Occipital lobe (tissue), 2 donors: ENCODE data around the gene ATP6V1D. TPM values are rescaled to one million over a fixed set of nuclear protein-coding genes. Genes with fewer than 3 reads are reported as not detected.
A peak's percentile ranks its signal among the peaks of the same experiment; 100 is the strongest.
"Not testable (repeated sequence)": the region's sequence is repeated elsewhere in the genome, so short reads cannot be mapped to it uniquely, and the experiment has no call there.

ENCODE experiments used
- DNase-seq: peaks from one replicate; lab custom pipeline; 2025; lab: John Stamatoyannopoulos, UW
- total RNA-seq: library from RNA; depleted of rRNA; stranded (reverse); fragments of >200 nt; gene quantifications from one replicate; pipeline ENCODE4 v1.2.3, GENCODE V29; 2014

The ATP6V1D gene
- total RNA-seq, result 152 TPM

DNA sequence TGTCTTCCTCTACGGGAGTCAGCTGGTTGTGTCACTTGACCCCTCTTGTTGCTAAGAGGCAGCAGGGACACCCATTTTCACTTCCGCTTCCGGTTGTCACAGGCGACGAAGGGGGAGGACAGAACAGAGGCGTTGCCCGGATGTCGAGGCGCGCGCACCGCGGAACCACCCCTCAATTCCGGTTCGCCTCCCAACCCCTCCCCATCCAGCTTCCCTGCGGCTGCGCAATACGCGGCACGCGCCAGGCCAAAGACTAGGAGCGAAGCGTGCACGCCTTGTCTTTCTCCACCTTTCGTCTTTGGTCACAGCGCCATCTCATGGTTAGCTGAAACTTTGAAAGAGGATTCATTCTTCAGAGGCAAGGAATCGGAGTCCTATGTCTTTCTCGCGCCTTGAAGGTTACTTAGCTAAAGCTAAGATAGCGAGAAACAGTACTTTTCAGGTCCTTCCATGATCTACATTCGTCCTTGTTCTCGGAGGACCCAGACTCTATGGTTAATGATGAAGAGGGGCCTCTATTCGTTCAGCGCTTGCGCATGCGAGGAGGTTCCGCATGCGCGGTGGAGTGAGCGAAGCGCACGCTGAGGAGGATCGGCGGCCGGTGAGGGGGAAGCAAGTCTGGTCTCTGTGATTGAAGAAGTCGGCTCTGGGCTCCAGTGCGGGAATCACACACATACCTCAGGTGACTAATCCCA lies at the start of gene ATP6V1D, which contains the start of gene EIF2S1:
TSS of gene ATP6V1D (minus strand) at position 30 of the 695 bp plus-strand sequence. CDS start 106 bp downstream, outside the sequence.
TSS of gene EIF2S1 (plus strand) at position 554 of the 695 bp plus-strand sequence. CDS start 4,440 bp downstream, outside the sequence.
- DNase-seq, result peak; percentile 99

DNA sequence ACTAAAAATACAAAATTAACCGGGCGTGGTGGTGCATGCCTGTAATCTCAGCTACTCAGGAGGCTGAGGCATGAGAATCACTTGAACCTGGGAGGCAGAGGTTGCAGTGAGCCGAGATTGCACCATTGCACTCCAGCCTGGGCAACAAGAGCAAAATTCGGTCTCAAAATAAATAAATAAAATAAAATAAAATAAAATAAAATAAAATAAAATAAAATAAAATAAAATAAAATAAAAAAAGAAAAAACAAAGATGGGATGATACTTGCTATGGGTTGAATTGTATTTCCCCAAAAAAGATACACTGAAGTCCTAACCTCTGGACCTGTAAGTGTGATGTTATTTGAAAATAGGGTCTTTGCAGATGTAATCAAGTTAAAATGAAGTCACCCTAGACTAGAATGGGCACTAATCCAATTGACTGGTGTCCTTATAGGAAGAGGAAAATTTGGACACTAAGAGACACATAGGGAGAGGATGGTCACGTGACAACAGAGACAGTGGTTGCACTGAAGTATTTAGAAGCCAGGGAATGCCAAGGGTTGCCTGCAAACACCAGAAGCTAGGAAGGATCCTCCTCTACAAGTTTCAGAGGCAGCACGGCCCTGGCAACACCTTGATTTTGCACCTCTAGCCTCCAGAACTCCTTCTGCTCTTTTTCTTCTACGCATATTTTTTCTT lies 48.7 kb upstream of the ATP6V1D start:
- DNase-seq, result not testable (repeated sequence)

- DNase-seq, result no peak
These were observed 46.2 kb upstream of the ATP6V1D start for GRCh38 chr14:67405771-67406170.

GRCh38 chr14:67400434-67400833 lies 40.8 kb upstream of the ATP6V1D start:
- no peak for DNase-seq

- no peak for DNase-seq
These were observed 37.9 kb upstream of the ATP6V1D start for GRCh38 chr14:67397536-67397935.

- DNase-seq, result no peak
These were observed 36.9 kb upstream of the ATP6V1D start for GRCh38 chr14:67396381-67396970.

- no peak for DNase-seq
These were observed 36.2 kb upstream of the ATP6V1D start for GRCh38 chr14:67395876-67396189.

- no peak for DNase-seq
These were observed 35.7 kb upstream of the ATP6V1D start for GRCh38 chr14:67395086-67395875.

DNA sequence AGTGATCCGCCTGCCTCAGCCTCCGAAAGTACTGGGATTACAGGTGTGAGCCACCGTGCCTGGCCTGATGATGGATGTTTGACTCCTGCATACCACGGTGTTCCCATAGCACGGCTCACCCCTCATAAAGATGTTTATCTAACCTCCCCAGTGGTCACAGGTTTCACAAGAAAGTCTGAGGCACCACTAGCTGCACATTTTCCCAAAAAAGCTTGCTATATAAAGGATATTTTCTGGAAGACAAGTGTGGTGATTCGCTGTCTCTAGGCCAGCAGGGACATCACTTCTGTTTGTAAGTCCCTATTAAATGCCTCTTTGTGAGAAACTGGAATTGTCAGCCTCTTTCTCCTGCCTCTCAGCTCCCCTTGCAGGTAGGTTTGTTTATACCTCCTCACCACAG lies 34.1 kb upstream of the ATP6V1D start:
- DNase-seq, result no peak

DNA sequence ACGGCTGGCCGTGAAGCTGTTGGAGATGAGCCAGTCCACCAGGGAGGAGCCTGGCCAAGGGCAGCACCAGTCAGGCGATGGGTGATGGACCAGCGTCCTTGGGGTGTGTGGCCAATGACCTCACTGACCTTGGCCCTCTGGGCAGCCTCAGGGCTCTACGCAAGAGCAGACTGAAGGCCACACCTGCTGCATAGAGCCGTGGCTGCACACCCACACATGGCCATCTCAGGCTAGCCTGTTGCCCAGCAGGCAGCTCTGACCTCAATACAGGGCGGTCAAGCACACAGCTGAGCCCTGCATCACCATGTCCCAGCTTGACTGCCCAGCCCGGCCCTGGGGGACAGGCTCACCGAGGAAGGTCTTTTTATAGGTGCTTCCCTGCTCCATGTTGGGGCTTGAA lies 33.2 kb upstream of the ATP6V1D start:
- DNase-seq, result no peak

DNA sequence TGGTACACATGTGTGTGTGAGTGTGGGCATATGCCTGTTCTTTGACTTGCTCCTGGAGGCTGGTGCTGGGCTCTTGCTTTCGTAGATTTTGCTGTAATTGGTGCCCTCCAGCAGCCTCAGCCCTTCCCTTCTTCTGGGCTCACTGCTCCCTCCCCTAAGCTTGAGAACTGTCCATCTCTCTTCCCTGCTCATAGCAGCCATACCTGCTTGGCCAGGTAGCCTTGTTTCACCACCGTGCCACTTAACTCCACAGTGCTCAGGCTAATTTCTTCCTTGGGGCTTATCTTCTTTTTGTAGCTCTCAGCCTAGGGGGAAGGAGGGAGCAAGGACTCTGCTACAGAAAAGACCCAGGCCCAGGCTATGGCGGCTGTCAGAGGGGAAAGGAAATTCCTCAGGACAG lies 32.5 kb upstream of the ATP6V1D start:
- no peak for DNase-seq

- DNase-seq, result no peak
These were observed 31.7 kb upstream of the ATP6V1D start for GRCh38 chr14:67391268-67391667.

DNA sequence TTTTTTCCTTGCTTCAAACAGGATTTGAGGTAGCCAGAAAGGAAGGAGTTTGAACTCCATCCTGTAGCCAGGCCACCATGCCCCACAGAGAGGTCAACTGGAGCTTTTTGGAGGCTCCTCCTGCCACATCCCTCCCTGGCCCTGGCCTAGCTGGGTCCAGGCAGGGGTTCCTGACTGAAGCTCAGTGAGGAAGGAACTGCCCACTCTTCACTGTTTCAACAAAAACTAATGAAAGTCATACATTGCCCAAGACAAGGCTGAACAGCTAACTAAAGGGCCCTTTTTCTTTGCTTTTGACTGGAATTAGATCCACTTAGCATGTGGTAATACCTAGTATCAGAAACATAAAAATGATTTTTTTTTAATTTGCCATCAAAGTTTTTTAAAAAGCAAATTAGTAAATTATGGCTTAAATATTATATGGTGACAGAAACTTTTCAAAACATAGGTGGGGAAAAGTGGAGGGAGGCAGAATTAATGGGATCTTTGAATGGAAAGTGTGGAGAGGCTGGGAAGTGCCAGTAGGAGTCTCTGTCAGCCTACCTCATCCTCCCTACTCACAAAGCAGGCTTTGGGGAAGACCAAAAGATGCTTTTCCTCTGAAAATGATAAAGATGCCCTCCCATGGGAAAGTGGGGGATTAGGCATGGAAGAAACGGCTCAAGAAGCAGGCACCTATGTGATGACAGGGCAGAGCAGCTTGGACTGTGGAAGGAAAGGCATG lies 30.4 kb upstream of the ATP6V1D start:
- no peak for DNase-seq

DNA sequence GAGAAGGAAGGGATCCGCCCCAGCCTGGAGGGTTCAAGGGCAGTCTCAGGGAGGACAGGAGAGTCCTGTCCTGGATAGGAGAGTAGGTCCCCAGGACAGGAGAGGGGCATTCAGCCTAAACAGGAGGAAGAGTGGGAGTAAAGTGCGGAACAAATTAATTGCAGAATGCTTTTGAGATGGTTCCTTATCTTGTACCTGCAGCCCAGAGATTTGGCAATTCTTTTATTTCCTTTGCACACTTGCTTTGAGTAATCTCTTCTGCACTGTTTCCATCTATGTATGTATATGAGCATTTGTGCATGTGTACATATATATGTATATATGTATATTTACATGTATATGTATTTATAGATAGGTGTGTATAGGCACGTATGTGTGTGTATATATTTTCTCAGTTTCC lies 29.7 kb upstream of the ATP6V1D start:
- DNase-seq, result no peak

DNA sequence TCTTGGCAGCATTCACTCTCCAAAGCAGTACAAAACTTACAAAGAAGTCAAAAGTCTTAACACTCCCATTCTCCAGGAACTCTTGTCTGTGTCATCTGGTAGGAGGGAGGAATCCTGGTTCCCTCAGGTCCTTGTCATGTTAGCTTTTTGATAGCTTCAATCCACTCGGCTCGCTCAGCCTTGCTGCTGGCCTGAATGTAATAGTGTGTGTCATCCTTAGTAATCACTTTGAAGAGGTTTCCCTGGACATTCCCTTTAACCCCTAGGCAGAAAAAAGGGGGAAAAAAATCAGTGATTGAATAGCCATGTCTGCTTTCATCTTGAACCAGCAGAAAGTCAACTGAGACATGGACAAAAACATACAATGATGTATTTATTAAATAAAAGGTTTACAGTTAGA lies 27.6 kb upstream of the ATP6V1D start:
- DNase-seq, result no peak

DNA sequence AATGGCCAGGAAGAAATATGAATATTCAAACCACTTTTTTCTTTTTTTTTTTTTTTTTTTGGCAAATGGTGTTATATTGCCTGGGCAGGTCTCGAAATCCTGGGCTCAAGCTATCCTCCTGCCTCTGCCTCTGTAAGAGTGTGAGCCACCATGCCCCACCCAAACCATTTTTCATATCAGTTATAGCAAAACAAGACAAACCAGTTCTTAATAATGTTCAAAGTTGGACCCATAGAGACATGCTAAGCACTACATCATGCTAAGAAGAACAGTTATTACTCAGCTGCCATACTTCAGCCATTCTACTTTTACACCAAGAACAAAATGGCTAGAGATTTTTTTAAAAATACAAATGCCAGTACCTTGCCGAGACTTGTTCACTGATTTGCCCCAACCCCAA lies 26.0 kb upstream of the ATP6V1D start:
- no peak for DNase-seq

- DNase-seq, result no peak
These were observed 25.5 kb upstream of the ATP6V1D start for GRCh38 chr14:67385120-67385519.

GRCh38 chr14:67377916-67378315 lies 18.3 kb upstream of the ATP6V1D start:
- DNase-seq, result no peak

- no peak for DNase-seq
These were observed 13.7 kb upstream of the ATP6V1D start for GRCh38 chr14:67373347-67373746.

GRCh38 chr14:67372833-67373232 lies 13.2 kb upstream of the ATP6V1D start:
- no peak for DNase-seq
